ENCODE data around the gene TVP23A.

The TVP23A gene

GRCh38 chr16:10817963-10818941 is at the start of gene TVP23A:
Gene TVP23A (minus strand): TSS chr16:10818794. CDS start chr16:10818493, 301 bp downstream.
- no peak for DNase-seq

- DNase-seq, result no peak
Measured at GRCh38 chr16:10868104-10868595, 49.6 kb upstream of the TVP23A start.

GRCh38 chr16:10867199-10867598 is 48.6 kb upstream of the TVP23A start:
- DNase-seq, result no peak

GRCh38 chr16:10865991-10866966 is 47.7 kb upstream of the TVP23A start:
- DNase-seq, result no peak

GRCh38 chr16:10862438-10862837 is 43.8 kb upstream of the TVP23A start:
- DNase-seq, result no peak

GRCh38 chr16:10859658-10860057 is 41.1 kb upstream of the TVP23A start:
- no peak for DNase-seq

GRCh38 chr16:10859020-10859419 is 40.4 kb upstream of the TVP23A start:
- no peak for DNase-seq

- no peak for DNase-seq
Measured at GRCh38 chr16:10858203-10858602, 39.6 kb upstream of the TVP23A start.

- DNase-seq, result no peak
Measured at GRCh38 chr16:10856042-10856441, 37.4 kb upstream of the TVP23A start.

GRCh38 chr16:10852948-10853347 is 34.4 kb upstream of the TVP23A start:
- no peak for DNase-seq

GRCh38 chr16:10852286-10852685 is 33.7 kb upstream of the TVP23A start:
- DNase-seq, result no peak

GRCh38 chr16:10851512-10851911 is 32.9 kb upstream of the TVP23A start:
- no peak for DNase-seq

GRCh38 chr16:10850478-10850850 is 31.9 kb upstream of the TVP23A start:
- DNase-seq, result no peak

- no peak for DNase-seq
Measured at GRCh38 chr16:10849736-10850477, 31.3 kb upstream of the TVP23A start.

- no peak for DNase-seq
Measured at GRCh38 chr16:10847176-10847575, 28.6 kb upstream of the TVP23A start.

- DNase-seq, result no peak
Measured at GRCh38 chr16:10846213-10846998, 27.8 kb upstream of the TVP23A start.

- DNase-seq, result no peak
Measured at GRCh38 chr16:10840703-10841102, 22.1 kb upstream of the TVP23A start.

- DNase-seq, result no peak
Measured at GRCh38 chr16:10839279-10839666, 20.7 kb upstream of the TVP23A start.

- no peak for DNase-seq
Measured at GRCh38 chr16:10838621-10839278, 20.2 kb upstream of the TVP23A start.

GRCh38 chr16:10836174-10836853 is 17.7 kb upstream of the TVP23A start:
- no peak for DNase-seq
